Rectal smooth muscle tissue (tissue), 1 donor: ENCODE results near the gene ARHGAP22.

Experiments used
- H3K27ac ChIP-seq: one replicate; pipeline ENCODE4 v1.7.0; 2013; ENCODE audit warnings: low read depth, low read length, inconsistent platforms
- H3K27me3 ChIP-seq: one replicate; pipeline ENCODE4 v1.7.0; 2013; ENCODE audit warnings: low read length; ENCODE audit not compliant: control insufficient read depth, insufficient read depth
- H3K36me3 ChIP-seq: one replicate; pipeline ENCODE4 v1.7.0; 2013; ENCODE audit warnings: low read length; ENCODE audit not compliant: control insufficient read depth, insufficient read depth
- H3K4me1 ChIP-seq: one replicate; pipeline ENCODE4 v1.7.0; 2013; ENCODE audit warnings: low read length; ENCODE audit not compliant: control insufficient read depth, insufficient read depth
- H3K4me3 ChIP-seq: one replicate; pipeline ENCODE4 v1.7.0; 2013; ENCODE audit warnings: low read length
- H3K9ac ChIP-seq: one replicate; pipeline ENCODE4 v1.7.0; 2013; ENCODE audit warnings: low read length

ARHGAP22 gene

DNA sequence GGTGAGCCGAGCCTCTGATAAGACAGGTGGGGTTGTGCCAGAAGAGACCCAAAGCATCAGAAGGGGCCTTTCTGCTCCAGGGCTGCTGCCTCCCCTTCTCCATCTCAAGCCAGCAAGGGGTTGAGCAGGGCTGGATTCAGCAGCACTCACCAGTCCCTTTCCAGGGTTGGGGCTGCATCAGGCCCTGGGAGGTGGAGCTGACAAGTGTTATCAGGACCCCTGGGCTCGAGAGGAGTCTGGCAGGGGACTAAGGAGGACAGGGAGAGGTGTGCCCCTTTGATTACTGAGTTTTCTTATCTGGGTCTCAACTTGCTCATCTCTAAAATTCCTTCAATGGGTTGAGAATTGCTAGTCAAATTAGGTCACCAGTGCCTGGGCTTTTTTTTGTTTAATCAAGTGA is 17.8 kb downstream of the ARHGAP22 start:
- Histone ChIP-seq H3K36me3 (no peaks in the 10 kb centered on the region), H3K4me1 (no peaks in the 10 kb centered on the region), H3K9ac (no peak overlapping the region), H3K27me3 (no peaks in the 10 kb centered on the region), H3K4me3 (no peak overlapping the region), H3K27ac (no peak overlapping the region)

DNA sequence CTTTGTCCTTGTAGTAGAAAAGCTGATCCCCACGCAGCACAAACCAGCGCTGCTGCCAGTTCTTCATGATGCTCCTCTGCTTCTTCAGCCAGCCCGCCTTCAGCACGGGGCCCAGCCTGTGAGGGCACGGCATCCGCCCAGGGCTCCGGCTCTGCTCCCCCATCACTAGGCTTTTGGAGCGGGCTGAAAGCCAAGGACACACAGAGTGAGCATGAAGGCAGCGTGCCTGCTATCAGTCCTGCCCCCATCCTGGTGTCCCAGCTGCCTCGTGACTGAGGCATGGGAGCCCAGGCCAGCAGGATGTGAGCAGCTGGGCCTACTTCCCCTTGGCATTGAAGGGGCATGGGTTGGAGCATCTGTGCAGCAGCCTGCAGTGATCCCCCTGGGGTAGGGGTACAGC is 21.9 kb downstream of the ARHGAP22 start:
- no peaks in the 10 kb centered on the region for H3K27me3 ChIP-seq
- H3K4me3 ChIP-seq = no peak overlapping the region
- H3K36me3 ChIP-seq = no peaks in the 10 kb centered on the region
- peaks cover 6% of the 10 kb centered on the region for H3K4me1 ChIP-seq
- no peak overlapping the region for H3K27ac ChIP-seq
- no peak overlapping the region for H3K9ac ChIP-seq

DNA sequence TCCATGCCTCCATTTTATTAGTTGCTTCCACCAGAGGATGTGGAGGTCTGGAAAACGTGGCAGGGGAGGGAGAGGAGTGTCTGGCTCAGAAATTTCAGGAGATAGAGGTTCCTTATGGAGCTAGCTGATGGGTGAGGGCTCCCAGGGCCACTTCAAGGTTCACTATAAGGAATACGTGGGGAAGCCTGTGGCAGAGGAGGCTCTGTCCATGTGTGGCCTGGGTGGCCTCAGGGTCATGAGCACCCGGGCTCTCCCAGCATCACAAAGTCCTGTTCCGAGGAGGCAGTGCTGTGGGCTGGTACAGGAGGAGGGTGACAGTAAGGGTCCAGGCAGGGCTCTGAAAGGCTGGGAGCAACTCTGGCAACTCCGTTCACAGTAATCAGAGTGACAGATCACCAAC is 24.6 kb downstream of the ARHGAP22 start:
- Histone ChIP-seq H3K27me3 (no peaks in the 10 kb centered on the region), H3K27ac (no peak overlapping the region), H3K4me1 (peaks cover 6% of the 10 kb centered on the region), H3K4me3 (no peak overlapping the region), H3K9ac (no peak overlapping the region), H3K36me3 (no peaks in the 10 kb centered on the region)

DNA sequence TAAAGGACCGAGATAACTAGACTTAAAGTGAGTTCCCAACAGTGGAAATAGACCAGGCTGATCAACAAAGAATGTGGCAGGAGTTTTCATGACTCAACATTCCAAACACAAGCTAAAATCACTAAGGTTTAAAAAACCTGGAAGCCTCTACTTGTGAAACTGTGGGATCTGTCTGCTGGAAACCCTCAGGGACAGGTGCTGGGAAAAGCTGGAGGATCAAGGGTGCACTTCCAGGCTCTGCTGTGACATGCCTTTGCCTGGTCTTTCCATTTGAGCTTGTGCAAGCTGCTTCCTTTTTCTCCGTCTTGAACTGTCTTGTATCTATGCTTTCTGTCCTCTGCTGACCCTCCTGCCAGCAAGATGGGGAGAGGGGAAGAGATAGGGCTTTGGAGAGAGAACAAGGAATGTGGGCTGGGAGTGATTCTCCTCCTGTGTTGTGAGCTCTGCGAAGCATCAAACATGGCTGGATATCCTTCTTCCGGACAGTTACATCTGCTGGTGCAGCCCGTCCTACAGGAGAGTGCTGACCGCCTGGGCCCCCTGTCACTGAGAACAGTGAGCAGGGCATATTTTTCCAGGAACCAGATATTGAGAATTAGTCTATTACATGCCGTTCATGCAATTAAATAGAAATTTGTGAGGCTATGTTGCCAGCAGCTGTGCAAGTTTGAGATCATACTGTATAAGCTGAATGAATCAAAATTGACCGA is 25.5 kb downstream of the ARHGAP22 start:
- Histone ChIP-seq H3K4me1 (peaks cover 6% of the 10 kb centered on the region), H3K27me3 (no peaks in the 10 kb centered on the region), H3K27ac (peak overlapping the region; percentile 55), H3K4me3 (no peak overlapping the region), H3K36me3 (no peaks in the 10 kb centered on the region), H3K9ac (no peak overlapping the region)

DNA sequence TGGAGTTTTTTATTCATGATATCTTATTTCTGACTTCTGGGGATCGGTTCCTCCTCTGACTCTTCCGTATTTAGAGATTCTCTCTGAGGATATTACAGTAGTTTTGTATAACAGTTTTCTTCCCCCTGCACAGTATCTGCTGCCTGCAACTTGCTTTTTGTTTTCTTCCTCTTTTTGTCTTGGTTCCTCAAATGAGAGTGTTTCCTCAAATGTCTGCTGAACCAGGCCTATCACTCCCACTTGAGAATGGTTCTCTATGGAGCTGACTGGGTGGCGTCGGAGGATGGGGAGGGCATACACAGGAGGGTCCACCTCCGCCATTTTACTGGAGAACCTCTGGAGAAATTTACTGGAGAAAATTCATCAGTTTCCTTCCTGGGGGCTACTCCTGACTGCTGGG is 27.7 kb downstream of the ARHGAP22 start:
- no peak overlapping the region for H3K4me3 ChIP-seq
- no peak overlapping the region for H3K9ac ChIP-seq
- H3K27me3 ChIP-seq = no peaks in the 10 kb centered on the region
- peaks cover 6% of the 10 kb centered on the region for H3K4me1 ChIP-seq
- no peaks in the 10 kb centered on the region for H3K36me3 ChIP-seq
- no peak overlapping the region for H3K27ac ChIP-seq

DNA sequence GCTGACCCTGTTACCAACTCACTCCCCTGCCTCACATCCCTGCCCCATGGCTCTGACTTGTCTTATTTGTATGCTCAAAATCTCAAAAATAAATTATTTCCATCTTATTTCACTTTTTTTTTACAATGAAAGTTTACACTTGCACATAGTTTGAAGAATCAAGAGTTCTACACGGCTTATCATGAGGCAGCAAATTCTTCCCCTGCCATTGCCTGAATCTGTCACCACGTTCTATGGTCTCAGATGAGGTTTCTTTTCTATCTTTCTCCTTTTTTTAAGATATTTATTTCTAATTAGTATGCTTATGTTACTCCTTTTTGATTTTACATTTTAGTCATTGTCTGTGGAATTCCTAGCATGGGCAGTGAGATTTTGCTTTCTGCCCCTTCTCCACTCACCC is 28.4 kb downstream of the ARHGAP22 start:
- H3K9ac ChIP-seq = no peak overlapping the region
- no peaks in the 10 kb centered on the region for H3K36me3 ChIP-seq
- H3K27ac ChIP-seq = no peak overlapping the region
- no peaks in the 10 kb centered on the region for H3K27me3 ChIP-seq
- peaks cover 6% of the 10 kb centered on the region for H3K4me1 ChIP-seq
- no peak overlapping the region for H3K4me3 ChIP-seq

DNA sequence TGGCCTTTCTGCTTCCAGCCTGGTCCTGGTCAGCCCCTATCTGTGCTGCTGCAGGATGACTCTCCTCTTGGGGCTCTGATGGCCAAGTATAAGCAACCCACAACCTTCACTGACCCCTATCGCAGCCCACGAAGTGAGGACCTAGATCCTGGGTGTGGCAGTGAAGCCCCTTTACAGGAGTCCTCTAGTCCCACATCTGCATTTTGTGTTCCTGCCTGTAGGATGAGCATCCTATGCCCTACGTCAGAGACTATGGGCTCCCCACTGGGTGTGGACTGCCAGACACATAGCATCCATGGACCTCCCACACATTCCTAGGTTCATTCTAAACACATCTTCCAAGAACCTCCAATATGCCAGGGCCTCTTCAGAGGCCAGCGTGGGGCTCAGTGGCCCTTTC is 29.0 kb downstream of the ARHGAP22 start:
- Histone ChIP-seq H3K4me3 (no peak overlapping the region), H3K36me3 (no peaks in the 10 kb centered on the region), H3K4me1 (peaks cover 6% of the 10 kb centered on the region), H3K27ac (no peak overlapping the region), H3K27me3 (no peaks in the 10 kb centered on the region), H3K9ac (no peak overlapping the region)

DNA sequence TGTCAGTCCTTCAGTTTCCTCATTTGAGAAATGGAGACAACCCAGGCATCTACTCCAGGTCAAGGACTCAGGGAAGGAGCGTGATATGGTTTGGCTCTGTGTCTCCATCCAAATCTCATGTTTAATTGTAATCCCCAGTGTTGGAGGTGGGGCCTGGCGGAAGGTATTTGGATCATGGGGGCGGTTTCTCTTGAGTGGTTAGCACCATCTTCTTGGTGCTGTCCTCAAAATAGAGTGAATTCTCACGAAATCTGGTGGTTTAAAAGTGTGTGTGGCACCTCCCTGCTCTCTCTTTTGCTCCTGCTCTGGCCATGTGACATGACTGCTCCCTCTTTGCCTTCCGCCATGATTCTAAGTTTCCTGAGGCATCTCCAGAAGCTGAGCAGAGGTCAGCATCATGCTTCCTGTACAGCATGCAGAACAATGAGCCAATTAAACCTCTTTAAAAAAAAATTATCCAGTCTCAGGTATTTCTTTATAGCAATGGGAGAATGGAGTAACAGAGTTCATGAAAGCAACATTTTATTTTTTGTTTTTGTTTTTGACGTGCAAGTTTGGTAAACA is 30.0 kb downstream of the ARHGAP22 start:
- H3K27me3 ChIP-seq = no peaks in the 10 kb centered on the region
- no peak overlapping the region for H3K27ac ChIP-seq
- no peaks in the 10 kb centered on the region for H3K36me3 ChIP-seq
- H3K9ac ChIP-seq = no peak overlapping the region
- peaks cover 1% of the 10 kb centered on the region for H3K4me1 ChIP-seq
- no peak overlapping the region for H3K4me3 ChIP-seq

DNA sequence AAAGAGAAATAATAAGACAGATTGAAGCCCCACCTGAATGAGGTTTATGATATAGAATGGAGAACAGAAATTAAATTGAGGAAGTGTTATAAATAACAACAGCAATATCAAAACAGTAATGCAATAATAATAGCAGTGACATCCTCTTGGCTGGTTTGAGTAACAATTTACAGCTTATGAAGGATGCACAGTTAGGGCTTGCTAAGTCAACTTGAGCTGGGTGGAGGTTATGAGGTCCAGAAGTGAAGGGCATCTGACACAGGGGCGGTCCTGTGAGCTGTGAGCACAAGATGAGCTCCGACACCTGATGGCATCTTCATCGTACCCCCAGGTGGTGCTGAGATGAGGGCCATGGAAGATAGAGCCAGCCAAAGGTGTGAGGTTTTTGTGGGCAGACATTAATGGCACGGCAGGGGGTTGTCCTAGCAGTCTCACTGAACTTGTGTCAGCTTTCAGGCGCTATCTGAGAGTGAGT is 30.5 kb downstream of the ARHGAP22 start:
- Histone ChIP-seq H3K27ac (no peak overlapping the region), H3K36me3 (no peaks in the 10 kb centered on the region), H3K4me3 (no peak overlapping the region), H3K9ac (no peak overlapping the region), H3K27me3 (no peaks in the 10 kb centered on the region), H3K4me1 (no peaks in the 10 kb centered on the region)

DNA sequence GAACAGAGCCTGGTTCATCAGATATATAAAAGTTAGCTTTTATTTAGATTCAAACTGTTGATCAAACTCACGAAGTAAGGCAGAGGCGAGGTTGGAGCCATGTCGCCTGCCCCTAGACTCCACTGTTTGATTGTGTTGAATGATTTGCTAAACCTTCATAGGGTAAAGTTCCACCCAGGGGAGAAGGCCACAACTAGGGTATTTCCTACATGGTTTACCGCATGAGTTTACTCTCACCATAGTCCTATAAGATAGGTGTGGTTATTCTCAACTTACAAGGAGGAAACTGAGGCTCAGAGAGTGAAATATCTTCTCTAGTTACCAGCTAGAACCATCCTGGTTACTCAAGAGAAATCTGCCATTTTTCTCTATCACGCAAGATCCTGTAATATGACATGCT is 31.8 kb downstream of the ARHGAP22 start:
- Histone ChIP-seq H3K27ac (no peak overlapping the region), H3K4me3 (no peak overlapping the region), H3K9ac (no peak overlapping the region), H3K4me1 (no peaks in the 10 kb centered on the region), H3K36me3 (no peaks in the 10 kb centered on the region), H3K27me3 (no peaks in the 10 kb centered on the region)

DNA sequence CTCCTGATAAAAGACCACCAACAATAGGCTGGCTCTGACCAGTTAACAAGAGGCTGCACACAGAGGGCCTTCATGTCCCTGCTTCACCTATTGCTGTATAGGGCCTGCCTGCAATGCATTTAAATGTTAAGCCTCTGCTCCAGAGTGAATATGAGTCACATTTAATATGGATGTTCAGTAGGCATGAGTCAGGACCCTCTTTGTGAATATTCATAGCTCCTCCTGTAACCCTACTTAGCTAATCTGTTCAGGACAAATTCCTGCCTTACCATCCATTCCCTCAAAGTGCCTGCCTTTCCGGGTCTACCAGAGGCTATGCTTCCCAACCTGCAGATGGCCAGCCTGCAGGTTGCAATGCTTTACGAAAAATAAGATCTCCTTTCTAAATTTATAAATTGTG is 32.5 kb downstream of the ARHGAP22 start:
- H3K4me1 ChIP-seq = no peaks in the 10 kb centered on the region
- H3K4me3 ChIP-seq = no peak overlapping the region
- no peaks in the 10 kb centered on the region for H3K27me3 ChIP-seq
- H3K9ac ChIP-seq = no peak overlapping the region
- H3K27ac ChIP-seq = no peak overlapping the region
- no peaks in the 10 kb centered on the region for H3K36me3 ChIP-seq

DNA sequence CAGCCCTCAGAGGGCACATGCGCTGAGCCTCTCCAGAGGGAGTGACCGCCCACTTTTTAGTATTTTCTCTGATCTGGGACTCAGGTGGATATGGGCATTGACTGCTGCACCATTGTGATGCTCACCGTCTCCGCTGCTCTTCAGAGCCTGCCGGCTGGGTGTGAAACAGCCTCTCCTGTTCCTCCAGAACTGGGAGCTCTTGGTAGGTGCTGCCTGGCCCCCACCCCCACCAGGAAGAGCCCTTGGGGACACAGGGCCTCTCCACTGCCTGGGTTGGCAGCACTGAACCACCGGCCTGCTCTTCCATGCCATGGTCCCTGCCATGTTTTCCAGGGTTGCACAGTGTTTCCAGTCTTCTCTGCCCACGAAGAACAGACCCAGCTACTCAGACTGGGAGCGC is 36.3 kb downstream of the ARHGAP22 start:
- Histone ChIP-seq H3K27ac (no peak overlapping the region), H3K36me3 (no peaks in the 10 kb centered on the region), H3K9ac (no peak overlapping the region), H3K27me3 (no peaks in the 10 kb centered on the region), H3K4me1 (no peaks in the 10 kb centered on the region), H3K4me3 (no peak overlapping the region)

DNA sequence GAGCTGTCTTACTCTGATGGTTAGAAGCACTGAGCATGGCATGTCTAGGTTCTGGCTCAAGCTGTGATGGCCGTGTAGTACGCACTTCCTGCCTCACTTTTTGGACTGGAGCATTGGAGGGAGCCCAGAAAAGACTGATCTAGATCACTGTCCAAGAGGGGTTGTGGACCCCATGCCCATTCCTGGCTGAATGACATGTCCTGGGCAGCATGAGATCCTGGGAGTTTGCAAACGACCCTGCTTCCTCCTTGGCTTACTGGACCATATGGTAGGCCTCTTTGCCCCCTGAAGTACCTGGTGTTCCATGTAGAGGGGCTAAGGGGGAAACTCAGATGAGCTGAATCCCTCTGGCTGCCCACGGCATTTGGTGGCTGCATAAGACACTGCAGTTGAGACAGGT is 36.7 kb downstream of the ARHGAP22 start:
- Histone ChIP-seq H3K4me3 (no peak overlapping the region), H3K27ac (no peak overlapping the region), H3K27me3 (no peaks in the 10 kb centered on the region), H3K4me1 (no peaks in the 10 kb centered on the region), H3K9ac (no peak overlapping the region), H3K36me3 (no peaks in the 10 kb centered on the region)
